Activated CD4-positive, alpha-beta T cell treated with anti-CD3 and anti-CD28 coated beads, Interleukin-2, Interleukin-6, amounts not matched to agents 100 ng/mL and 50 ng/mL, durations not matched to agents 16 hours and 8 hours (primary cell): Measurements from ENCODE around the gene NR2F1-AS1.

Experiments used
- DNase-seq: peaks from one replicate; pipeline ENCODE4 v3.0.0-alpha.2; 2020

NR2F1-AS1 gene

GRCh38 chr5:93371893-93372292, 209.1 kb downstream of the NR2F1-AS1 start:
- no peak for DNase-seq

DNA sequence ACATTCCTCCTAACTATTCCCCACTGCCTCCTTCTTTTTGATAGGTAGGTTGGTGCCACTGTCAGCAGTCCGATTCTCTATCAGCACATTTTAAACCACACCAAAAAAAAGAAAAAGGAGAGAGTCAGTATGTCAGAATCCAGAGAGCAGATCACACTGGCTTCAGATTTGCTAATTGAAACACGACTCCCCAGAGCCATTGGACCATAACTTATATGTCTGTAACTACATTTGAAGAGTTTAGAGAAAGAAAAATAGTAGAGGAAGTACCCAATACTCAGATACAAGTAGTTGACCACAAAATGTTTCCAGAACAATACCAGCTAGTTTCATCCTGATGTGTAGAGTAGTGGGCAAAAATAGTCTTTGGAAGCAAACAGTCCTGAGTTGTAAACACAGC, 216.6 kb downstream of the NR2F1-AS1 start:
- no peak for DNase-seq

GRCh38 chr5:93360436-93361088, 220.5 kb downstream of the NR2F1-AS1 start:
- no peak for DNase-seq

DNA sequence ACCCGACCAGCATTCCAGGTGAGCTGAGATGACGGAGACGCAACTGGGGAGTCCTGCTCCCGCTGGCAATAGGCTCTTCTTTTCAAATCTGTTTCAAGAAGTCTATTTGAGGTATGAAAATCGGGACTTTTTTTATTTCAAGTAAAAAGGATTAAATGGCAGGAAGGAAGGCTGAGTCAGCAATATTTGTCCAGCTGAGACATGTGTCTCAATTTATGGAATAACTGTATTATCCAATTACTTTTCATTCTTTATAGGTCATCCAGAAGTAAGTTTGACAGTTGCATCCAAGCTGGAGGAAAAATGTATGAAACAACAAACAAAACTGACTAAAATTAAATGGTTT, 221.1 kb downstream of the NR2F1-AS1 start:
- DNase-seq: no peak
